Tibial nerve (tissue), 3 donors: ENCODE results near the gene ARID4B.

Experiments used
- CTCF ChIP-seq, 5 experiments: fragments of 200-600 bp in 3 of 5; fragments of 450-650 bp in 2 of 5; sonication (generic) in 3 of 5; IDR thresholded peaks; one replicate each; pipeline ENCODE4 v1.5.1; 2016 to 2019; ENCODE audit warnings: antibody characterized with exemption in 5 of 5, mild to moderate bottlenecking in 3 of 5, moderate library complexity in 2 of 5
- POLR2A ChIP-seq, 2 donors: fragments of 450-650 bp; IDR thresholded peaks; one replicate each; pipeline ENCODE4 v1.6.1; 2017; ENCODE audit warnings: antibody characterized with exemption in 2 of 2, mild to moderate bottlenecking in 2 of 2, moderate library complexity in 2 of 2

- TF ChIP-seq CTCF (IDR thresholded peaks at IDR 0.05) = no peak
- TF ChIP-seq POLR2A (IDR thresholded peaks at IDR 0.05) = no peak
These were observed 203.3 kb downstream of the ARID4B start for GRCh38 chr1:235124665-235125064.
